ENCODE measurements around the gene PLOD1. TPM values are rescaled to one million over a fixed set of nuclear protein-coding genes. Genes with fewer than 3 reads are reported as not detected.

PLOD1 gene
- total RNA-seq, 1 donor from 2014 or later = 54.8 TPM

DNA sequence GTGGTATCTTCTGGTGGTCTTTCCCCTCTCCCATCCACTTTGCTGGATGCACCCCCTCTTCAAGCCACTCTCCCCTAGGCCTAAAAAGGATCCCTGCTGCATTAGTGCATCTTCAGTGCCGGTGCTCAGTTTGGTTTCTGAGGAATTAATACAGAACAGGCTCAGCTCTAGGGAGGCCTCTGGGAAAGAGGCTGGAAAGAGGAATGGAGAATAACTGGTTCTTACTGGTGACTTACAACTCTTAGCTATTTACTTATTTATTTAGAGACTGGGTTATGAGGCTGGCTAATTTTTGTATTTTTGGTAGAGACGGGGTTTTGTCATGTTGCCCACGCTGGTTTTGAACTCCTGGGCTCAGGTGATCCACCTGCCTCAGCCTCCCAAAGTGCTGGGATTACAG, 64.7 kb downstream of the PLOD1 start:
- no peaks in the 10 kb centered on the region for H3K27me3 ChIP-seq (ENCODE audit: control insufficient read depth, insufficient read depth, low read length)
- TF ChIP-seq, protein P1, sequence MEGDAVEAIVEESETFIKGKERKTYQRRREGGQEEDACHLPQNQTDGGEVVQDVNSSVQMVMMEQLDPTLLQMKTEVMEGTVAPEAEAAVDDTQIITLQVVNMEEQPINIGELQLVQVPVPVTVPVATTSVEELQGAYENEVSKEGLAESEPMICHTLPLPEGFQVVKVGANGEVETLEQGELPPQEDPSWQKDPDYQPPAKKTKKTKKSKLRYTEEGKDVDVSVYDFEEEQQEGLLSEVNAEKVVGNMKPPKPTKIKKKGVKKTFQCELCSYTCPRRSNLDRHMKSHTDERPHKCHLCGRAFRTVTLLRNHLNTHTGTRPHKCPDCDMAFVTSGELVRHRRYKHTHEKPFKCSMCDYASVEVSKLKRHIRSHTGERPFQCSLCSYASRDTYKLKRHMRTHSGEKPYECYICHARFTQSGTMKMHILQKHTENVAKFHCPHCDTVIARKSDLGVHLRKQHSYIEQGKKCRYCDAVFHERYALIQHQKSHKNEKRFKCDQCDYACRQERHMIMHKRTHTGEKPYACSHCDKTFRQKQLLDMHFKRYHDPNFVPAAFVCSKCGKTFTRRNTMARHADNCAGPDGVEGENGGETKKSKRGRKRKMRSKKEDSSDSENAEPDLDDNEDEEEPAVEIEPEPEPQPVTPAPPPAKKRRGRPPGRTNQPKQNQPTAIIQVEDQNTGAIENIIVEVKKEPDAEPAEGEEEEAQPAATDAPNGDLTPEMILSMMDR (IDR thresholded peaks at IDR 0.05; ENCODE audit: insufficient read depth, low read length, severe bottlenecking) = no peak
- peaks cover 50% of the 10 kb centered on the region for H3K36me3 ChIP-seq (ENCODE audit: control insufficient read depth, insufficient read depth, low read length)
- DNase-seq (ENCODE audit: low read depth) = no peak
- H3K4me3 ChIP-seq (ENCODE audit: low read depth, low read length) = no peak overlapping the region
- FAIRE-seq = no peak

DNA sequence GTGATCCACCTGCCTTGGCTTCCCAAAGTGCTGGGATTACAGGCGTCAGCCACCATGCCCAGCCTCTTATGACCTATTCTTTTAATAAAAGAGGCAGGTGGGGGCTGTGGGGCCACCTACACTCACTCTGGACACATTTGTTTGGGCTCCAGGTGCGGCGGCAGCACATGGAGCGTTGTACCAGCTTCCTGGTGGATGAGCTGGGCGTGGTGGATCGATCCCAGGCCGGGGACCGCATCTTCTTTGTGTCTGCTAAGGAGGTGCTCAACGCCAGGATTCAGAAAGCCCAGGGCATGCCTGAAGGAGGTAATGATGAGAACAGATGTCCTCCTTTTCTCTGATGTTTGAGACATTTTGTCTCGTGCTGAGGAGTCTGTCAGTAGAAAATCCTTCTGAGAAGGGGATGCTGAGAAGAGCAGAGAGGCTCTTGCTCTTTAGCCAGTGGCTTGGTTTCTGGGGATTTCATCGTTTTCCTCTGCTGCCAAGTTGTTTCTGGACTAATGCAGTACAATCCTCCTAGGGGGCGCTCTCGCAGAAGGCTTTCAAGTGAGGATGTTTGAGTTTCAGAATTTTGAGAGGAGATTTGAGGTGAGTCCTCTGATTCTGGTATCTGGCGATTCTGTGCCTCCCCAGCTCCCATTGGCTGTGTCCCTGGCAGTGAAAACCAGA, 66.9 kb downstream of the PLOD1 start:
- H3K4me3 ChIP-seq (ENCODE audit: low read depth, low read length) = no peak overlapping the region
- no peak for DNase-seq (ENCODE audit: low read depth)
- no peak for FAIRE-seq
- peaks cover 59% of the 10 kb centered on the region for H3K36me3 ChIP-seq (ENCODE audit: control insufficient read depth, insufficient read depth, low read length)
- TF ChIP-seq, protein P1 (IDR thresholded peaks at IDR 0.05; ENCODE audit: insufficient read depth, low read length, severe bottlenecking) = peak; percentile 30
- H3K27me3 ChIP-seq (ENCODE audit: control insufficient read depth, insufficient read depth, low read length) = no peaks in the 10 kb centered on the region

DNA sequence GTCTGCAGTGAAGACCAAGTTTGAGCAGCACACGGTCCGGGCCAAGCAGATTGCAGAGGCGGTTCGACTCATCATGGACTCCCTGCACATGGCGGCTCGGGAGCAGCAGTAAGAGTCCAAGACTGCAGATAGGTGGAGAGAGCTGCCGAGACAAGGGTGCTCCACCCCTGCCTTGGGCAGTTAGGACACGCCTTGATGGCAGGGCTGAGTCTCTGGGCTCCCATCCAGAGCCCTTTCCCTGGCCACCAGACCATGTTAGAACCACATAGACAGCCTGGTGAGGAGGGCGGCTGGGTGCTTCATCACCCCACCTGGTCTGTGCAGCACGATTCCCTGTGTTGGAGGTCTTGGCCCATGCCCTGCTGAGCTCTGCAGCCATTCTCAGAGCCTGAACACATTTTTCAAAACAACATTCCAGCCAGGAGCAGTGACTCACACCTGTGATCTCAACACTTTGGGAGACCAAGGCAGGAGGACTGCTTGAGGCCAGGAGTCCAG, 67.5 kb downstream of the PLOD1 start:
- peaks cover 61% of the 10 kb centered on the region for H3K36me3 ChIP-seq (ENCODE audit: control insufficient read depth, insufficient read depth, low read length)
- FAIRE-seq = no peak
- DNase-seq (ENCODE audit: low read depth) = peak; percentile 36
- no peak overlapping the region for H3K4me3 ChIP-seq (ENCODE audit: low read depth, low read length)
- H3K27me3 ChIP-seq (ENCODE audit: control insufficient read depth, insufficient read depth, low read length) = no peaks in the 10 kb centered on the region
- TF ChIP-seq, protein P1 (IDR thresholded peaks at IDR 0.05; ENCODE audit: insufficient read depth, low read length, severe bottlenecking) = no peak

DNA sequence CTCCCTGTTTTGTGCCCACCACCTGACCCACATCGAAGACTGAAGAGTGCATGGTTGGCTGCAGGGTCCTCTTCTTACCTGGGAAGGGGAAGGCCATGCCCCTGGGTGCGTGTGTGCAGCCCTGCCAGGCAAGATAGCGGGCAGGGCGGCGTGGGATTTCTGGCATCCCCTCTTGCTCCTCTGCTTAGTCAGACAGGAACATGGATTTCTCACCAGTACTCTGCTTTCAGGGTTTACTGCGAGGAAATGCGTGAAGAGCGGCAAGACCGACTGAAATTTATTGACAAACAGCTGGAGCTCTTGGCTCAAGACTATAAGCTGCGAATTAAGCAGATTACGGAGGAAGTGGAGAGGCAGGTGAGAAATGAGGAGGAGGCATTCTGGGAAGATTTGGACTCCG, 69.2 kb downstream of the PLOD1 start:
- TF ChIP-seq, protein P1 (IDR thresholded peaks at IDR 0.05; ENCODE audit: insufficient read depth, low read length, severe bottlenecking) = no peak
- FAIRE-seq = no peak
- Histone ChIP-seq H3K27me3 (ENCODE audit: control insufficient read depth, insufficient read depth, low read length) (no peaks in the 10 kb centered on the region), H3K36me3 (ENCODE audit: control insufficient read depth, insufficient read depth, low read length) (peaks cover 61% of the 10 kb centered on the region), H3K4me3 (ENCODE audit: low read depth, low read length) (no peak overlapping the region)
- no peak for DNase-seq (ENCODE audit: low read depth)

DNA sequence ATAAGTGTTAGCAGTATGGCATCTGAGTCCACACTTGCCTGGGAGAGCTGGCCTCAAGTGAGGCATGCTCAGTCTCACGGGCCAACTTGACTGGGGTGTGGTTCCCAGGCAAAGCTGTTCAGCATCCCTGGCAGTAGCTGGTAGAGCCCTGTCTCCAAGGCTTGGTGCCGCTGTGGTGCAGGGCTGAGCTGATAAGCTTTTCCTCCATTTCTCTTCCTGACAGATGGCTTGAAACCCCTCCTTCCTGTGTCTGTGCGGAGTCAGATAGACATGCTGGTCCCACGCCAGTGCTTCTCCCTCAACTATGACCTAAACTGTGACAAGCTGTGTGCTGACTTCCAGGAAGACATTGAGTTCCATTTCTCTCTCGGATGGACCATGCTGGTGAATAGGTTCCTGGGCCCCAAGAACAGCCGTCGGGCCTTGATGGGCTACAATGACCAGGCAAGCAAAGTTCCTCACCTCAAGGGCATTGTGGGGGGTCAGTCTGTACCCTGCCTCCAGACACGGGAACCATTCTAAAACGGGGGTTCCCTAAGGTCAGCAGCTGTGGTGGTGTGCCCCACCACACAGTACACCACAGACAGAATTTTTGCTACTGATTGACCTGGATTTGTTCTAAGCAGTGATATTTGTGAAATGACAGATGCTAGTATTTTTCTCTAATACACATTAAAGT, 71.1 kb downstream of the PLOD1 start:
- no peak overlapping the region for H3K4me3 ChIP-seq (ENCODE audit: low read depth, low read length)

More for the DNA sequence above, 71.1 kb downstream of the PLOD1 start:
- Histone ChIP-seq H3K36me3 (ENCODE audit: control insufficient read depth, insufficient read depth, low read length) (peaks cover 68% of the 10 kb centered on the region), H3K27me3 (ENCODE audit: control insufficient read depth, insufficient read depth, low read length) (no peaks in the 10 kb centered on the region)
- DNase-seq (ENCODE audit: low read depth) (no peak), FAIRE-seq (no peak)
- TF ChIP-seq, protein P1 (IDR thresholded peaks at IDR 0.05; ENCODE audit: insufficient read depth, low read length, severe bottlenecking) = no peak
